NCI-H345 treated with DMSO at 0.1 percent for 48 hours (cell line): ENCODE data around the gene NAPG.
"Not testable (repeated sequence)": the region's sequence is repeated elsewhere in the genome, so short reads cannot be mapped to it uniquely, and the experiment has no call there.

Source experiments
- DNase-seq: peaks from one replicate; lab custom pipeline; 2025; ENCODE audit not compliant: unreplicated experiment; lab: John Stamatoyannopoulos, UW

The NAPG gene

DNA sequence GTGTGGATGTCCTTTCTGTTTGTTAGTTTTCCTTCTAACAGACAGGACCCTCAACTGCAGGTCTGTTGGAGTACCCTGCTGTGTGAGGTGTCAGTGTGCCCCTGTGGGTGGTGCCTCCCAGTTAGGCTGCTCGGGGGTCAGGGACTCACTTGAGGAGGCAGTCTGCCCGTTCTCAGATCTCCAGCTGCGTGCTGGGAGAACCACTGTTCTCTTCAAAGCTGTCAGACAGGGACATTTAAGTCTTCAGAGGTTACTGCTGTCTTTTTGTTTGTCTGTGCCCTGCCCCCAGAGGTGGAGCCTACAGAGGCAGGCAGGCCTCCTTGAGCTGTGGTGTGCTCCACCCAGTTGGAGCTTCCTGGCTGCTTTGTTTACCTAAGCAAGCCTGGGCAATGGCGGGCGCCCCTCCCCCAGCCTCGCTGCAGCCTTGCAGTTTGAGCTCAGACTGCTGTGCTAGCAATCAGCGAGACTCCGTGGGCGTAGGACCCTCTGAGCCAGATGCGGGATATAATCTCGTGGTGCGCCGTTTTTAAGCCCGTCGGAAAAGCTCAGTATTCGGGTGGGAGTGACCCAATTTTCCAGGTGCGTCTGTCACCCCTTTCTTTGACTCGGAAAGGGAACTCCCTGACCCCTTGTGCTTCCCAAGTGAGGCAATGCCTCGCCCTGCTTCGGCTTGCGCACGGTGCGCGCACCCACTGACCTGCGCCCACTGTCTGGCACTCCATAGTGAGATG lies 52.2 kb downstream of the NAPG start:
- DNase-seq, result not testable (repeated sequence)

DNA sequence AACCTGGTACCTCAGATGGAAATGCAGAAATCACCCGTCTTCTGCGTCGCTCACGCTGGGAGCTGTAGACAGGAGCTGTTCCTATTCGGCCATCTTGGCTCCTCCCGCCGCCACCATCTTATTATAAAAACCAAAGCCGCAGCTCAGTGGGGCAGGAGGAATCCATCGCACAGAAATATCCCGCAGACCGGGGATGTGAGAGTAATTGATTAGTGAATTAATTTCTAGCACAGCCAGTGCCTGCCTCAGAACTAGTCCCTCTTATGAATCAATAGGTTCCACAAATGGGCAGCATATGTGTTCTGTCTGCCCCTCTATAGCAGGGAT lies 52.7 kb downstream of the NAPG start:
- DNase-seq, result not testable (repeated sequence)

- no peak for DNase-seq
These were observed 53.4 kb downstream of the NAPG start for GRCh38 chr18:10579079-10579867.

DNA sequence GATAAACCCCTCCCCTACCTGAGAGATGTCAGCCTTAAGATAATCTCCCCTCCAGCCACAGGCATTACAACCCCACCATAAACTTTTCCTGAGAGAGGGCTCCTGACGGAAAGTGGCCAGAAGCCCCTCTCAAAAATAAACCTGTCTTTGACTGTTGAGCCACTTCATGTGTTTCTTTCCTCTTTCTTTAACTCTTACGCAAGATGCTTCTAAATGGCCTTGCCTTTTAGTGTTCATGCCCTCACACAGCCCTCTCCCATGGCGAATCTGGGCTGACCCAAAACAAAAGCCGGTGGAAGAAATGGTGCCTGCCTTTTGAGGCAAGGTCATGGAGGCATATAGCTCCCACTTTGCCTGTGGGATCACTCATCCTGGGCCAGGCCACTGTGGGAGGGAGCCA lies 54.4 kb downstream of the NAPG start:
- no peak for DNase-seq

- DNase-seq, result no peak
These were observed 59.4 kb downstream of the NAPG start for GRCh38 chr18:10585260-10585659.

GRCh38 chr18:10588975-10589374 lies 63.1 kb downstream of the NAPG start:
- no peak for DNase-seq

DNA sequence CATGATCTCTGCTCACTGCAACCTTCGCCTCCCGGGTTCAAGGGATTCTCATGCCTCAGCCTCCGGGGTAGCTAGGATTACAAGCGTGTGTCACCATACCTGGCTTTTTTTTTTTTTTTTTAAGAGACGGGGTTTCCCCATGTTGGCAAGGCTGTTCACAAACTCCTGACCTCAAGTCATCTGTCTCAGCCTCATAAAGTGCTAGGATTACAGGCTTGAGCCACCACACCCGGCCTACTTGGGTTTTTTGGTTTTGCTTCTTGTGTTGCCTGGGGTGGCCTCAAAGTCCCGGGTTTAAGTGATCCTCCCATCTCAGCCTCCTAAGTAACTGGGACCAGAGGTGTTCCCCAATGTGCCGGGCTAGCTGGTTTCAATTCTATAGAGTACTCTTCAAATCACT lies 64.6 kb downstream of the NAPG start:
- no peak for DNase-seq

- DNase-seq, result no peak
These were observed 66.1 kb downstream of the NAPG start for GRCh38 chr18:10591896-10592295.

DNA sequence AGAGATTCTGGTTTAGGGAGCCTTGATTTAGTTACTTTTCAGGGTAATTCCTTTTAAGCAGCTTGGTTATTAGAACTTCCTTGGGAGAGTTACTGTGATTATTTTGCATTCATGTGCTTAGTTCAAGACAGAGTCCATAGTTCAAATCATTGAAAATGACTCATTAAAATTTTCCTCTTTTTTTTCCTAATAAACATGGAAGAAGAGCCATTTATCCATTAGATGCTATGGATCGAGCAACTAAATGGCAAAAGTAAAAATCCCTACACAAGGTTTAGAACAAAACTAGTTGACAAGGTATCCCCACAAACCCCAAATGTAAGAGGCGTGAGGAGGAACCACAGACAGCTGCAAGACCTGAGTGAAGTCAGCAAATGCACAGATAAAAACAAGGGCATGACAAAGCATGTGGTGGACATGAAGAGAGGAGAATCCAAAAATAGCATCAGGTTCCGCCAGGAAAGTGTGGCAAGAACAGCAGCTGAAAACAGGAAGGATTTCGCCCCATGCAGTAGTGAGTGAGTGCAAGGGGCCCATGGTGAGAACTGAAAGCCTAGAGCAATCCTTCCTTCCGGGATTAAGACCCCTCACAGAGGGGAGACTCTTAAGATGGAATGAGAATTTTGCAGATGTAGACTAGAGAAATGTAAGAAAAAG lies 67.7 kb downstream of the NAPG start:
- DNase-seq, result not testable (repeated sequence)

- DNase-seq, result not testable (repeated sequence)
These were observed 70.1 kb downstream of the NAPG start for GRCh38 chr18:10595917-10596316.

- not testable (repeated sequence) for DNase-seq
These were observed 71.9 kb downstream of the NAPG start for GRCh38 chr18:10597695-10598094.

DNA sequence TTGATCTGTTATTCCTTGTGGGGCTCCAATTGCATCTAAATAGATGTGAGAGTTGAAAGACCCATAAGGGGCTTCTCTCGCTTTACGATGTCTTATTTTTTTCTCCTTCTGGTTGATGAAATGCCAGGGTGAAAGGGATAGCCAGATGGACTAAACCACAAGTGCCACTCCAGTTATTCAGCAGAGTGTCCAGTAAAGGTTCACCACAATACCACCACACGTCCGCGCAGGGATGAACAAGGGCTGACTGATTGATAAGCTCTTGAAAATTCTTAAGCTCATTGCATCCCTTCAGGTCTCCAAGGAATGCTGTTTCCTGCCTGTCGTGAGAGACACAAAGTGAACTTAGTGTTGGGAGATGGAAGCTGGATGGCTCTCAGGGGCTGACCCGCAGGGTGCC lies 74.9 kb downstream of the NAPG start:
- DNase-seq, result not testable (repeated sequence)
